ENCODE measurements around the gene CSPG4. TPM values are rescaled to one million over a fixed set of nuclear protein-coding genes. Genes with fewer than 3 reads are reported as not detected.

Gene CSPG4
- total and polyA plus RNA-seq, 2 of the 13 experiments (the other 11 are each of a cell fraction or from before 2014, with no cell fraction given), result 0.01 to 0.04 TPM

- TF ChIP-seq LBX2 (CRISPR knock-in tag; IDR thresholded peaks at IDR 0.05; ENCODE audit: borderline replicate concordance) (no peak), RNF2 (conservative IDR thresholded peaks at IDR 0.05; ENCODE audit: low read depth) (0 out of 2 replicates have a peak, but pooled peaks have one; percentile 25), HMGXB3 (CRISPR knock-in tag; IDR thresholded peaks at IDR 0.05; ENCODE audit: borderline replicate concordance) (no peak), ZNF780A (CRISPR knock-in tag; IDR thresholded peaks at IDR 0.05) (no peak), CSRNP1 (CRISPR knock-in tag; IDR thresholded peaks at IDR 0.05) (peak; percentile 75; the same call in 1 of the 2 replicates), BORCS8-MEF2B (CRISPR knock-in tag; IDR thresholded peaks at IDR 0.05) (0 out of 2 replicates have a peak, but pooled peaks have one; percentile 29), ZNF772 (CRISPR knock-in tag; IDR thresholded peaks at IDR 0.05) (no peak), POLR2A (IDR thresholded peaks at IDR 0.05; ENCODE audit: insufficient read depth in 1 of 2, low read depth in 2 of 2, low read length in 2 of 2) (peak in 1 of 2 experiments; percentile 62; a peak in 2 of 4 replicates)
- TF ChIP-seq, protein P1, sequence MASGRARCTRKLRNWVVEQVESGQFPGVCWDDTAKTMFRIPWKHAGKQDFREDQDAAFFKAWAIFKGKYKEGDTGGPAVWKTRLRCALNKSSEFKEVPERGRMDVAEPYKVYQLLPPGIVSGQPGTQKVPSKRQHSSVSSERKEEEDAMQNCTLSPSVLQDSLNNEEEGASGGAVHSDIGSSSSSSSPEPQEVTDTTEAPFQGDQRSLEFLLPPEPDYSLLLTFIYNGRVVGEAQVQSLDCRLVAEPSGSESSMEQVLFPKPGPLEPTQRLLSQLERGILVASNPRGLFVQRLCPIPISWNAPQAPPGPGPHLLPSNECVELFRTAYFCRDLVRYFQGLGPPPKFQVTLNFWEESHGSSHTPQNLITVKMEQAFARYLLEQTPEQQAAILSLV (CRISPR knock-in tag; IDR thresholded peaks at IDR 0.05; ENCODE audit: borderline replicate concordance), result peak; percentile 33; the same call in 1 of the 2 replicates
- TF ChIP-seq, protein P2, sequence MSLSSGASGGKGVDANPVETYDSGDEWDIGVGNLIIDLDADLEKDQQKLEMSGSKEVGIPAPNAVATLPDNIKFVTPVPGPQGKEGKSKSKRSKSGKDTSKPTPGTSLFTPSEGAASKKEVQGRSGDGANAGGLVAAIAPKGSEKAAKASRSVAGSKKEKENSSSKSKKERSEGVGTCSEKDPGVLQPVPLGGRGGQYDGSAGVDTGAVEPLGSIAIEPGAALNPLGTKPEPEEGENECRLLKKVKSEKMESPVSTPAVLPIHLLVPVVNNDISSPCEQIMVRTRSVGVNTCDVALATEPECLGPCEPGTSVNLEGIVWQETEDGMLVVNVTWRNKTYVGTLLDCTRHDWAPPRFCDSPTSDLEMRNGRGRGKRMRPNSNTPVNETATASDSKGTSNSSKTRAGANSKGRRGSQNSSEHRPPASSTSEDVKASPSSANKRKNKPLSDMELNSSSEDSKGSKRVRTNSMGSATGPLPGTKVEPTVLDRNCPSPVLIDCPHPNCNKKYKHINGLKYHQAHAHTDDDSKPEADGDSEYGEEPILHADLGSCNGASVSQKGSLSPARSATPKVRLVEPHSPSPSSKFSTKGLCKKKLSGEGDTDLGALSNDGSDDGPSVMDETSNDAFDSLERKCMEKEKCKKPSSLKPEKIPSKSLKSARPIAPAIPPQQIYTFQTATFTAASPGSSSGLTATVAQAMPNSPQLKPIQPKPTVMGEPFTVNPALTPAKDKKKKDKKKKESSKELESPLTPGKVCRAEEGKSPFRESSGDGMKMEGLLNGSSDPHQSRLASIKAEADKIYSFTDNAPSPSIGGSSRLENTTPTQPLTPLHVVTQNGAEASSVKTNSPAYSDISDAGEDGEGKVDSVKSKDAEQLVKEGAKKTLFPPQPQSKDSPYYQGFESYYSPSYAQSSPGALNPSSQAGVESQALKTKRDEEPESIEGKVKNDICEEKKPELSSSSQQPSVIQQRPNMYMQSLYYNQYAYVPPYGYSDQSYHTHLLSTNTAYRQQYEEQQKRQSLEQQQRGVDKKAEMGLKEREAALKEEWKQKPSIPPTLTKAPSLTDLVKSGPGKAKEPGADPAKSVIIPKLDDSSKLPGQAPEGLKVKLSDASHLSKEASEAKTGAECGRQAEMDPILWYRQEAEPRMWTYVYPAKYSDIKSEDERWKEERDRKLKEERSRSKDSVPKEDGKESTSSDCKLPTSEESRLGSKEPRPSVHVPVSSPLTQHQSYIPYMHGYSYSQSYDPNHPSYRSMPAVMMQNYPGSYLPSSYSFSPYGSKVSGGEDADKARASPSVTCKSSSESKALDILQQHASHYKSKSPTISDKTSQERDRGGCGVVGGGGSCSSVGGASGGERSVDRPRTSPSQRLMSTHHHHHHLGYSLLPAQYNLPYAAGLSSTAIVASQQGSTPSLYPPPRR (CRISPR knock-in tag; IDR thresholded peaks at IDR 0.05; ENCODE audit: borderline replicate concordance), result no peak
- TF ChIP-seq, protein P3, sequence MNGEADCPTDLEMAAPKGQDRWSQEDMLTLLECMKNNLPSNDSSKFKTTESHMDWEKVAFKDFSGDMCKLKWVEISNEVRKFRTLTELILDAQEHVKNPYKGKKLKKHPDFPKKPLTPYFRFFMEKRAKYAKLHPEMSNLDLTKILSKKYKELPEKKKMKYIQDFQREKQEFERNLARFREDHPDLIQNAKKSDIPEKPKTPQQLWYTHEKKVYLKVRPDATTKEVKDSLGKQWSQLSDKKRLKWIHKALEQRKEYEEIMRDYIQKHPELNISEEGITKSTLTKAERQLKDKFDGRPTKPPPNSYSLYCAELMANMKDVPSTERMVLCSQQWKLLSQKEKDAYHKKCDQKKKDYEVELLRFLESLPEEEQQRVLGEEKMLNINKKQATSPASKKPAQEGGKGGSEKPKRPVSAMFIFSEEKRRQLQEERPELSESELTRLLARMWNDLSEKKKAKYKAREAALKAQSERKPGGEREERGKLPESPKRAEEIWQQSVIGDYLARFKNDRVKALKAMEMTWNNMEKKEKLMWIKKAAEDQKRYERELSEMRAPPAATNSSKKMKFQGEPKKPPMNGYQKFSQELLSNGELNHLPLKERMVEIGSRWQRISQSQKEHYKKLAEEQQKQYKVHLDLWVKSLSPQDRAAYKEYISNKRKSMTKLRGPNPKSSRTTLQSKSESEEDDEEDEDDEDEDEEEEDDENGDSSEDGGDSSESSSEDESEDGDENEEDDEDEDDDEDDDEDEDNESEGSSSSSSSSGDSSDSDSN (CRISPR knock-in tag; IDR thresholded peaks at IDR 0.05), result peak; percentile 65; the same call in 1 of the 2 replicates
These were observed 25.5 kb upstream of the CSPG4 start (continued) for GRCh38 chr15:75738014-75738646.

Measured in HepG2 (cell line).